ENCODE results near the gene UCN3.

DNA sequence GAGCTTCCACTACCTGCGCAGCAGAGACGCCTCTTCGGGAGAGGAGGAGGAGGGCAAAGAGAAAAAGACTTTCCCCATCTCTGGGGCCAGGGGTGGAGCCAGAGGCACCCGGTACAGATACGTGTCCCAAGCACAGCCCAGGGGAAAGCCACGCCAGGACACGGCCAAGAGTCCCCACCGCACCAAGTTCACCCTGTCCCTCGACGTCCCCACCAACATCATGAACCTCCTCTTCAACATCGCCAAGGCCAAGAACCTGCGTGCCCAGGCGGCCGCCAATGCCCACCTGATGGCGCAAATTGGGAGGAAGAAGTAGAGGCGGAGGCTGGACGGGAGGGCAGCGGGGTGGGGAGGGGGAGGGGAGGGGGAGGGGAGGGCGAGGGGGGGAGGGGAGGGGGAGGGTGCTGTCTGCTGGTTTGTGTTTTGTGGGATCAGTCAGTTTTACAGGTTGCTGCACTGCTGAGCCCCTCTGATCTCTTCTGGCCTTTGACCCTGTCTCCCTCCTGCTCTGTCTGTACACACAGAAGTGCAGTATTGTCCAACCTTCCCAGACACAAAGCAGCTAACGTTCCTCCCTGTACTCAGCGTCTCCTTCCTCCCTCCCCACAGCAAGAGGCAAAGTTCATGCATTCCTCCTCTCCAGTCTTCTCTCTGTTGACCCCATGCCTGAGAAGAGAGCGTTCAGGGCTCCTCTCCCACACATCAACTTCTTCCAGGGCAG, 9.3 kb downstream of the UCN3 start:
- TF ChIP-seq POLR2A (IDR thresholded peaks at IDR 0.05; ENCODE audit: low read depth, low read length) (no peak), TAF1 (IDR thresholded peaks at IDR 0.05; ENCODE audit: low read depth, low read length) (no peak), POLR2AphosphoS5 (IDR thresholded peaks at IDR 0.05; ENCODE audit: low read depth, low read length) (no peak)
